H1 (cell line): ENCODE data around the gene INA. TPM values are rescaled to one million over a fixed set of nuclear protein-coding genes. Genes with fewer than 3 reads are reported as not detected.

Source experiments
- CTCF ChIA-PET: fragments of 300-600 bp; sonication (Branson Sonifier 250); formaldehyde crosslinking; loops from one replicate; lab custom pipeline; 2021; ENCODE audit not compliant: partially characterized antibody; lab: Charles Lee
- POLR2A ChIA-PET: fragments of 300-600 bp; sonication (Branson Sonifier 250); formaldehyde crosslinking; loops from one replicate; lab custom pipeline; 2021; ENCODE audit warnings: inconsistent platforms; ENCODE audit not compliant: partially characterized antibody; lab: Charles Lee
- DNase-seq, 2 experiments: peaks; one replicate each; pipeline versions ENCODE4 v3.0.0 to v3.0.0-alpha.2; 2010 to 2022; ENCODE audit warnings: low spot score in 2 of 2, low read depth in 1 of 2, mixed read lengths in 1 of 2
- FAIRE-seq: peaks from 2 replicates; lab custom pipeline; 2011; peaks lifted over from hg19 to GRCh38; lab: Jason Lieb, UNC
- H2AFZ ChIP-seq: 2 replicates; pipeline ENCODE4 v1.8.1; 2012; ENCODE audit warnings: low read length, inconsistent platforms
- H2AK5ac ChIP-seq: 2 replicates; pipeline ENCODE4 v1.6.1; 2013; ENCODE audit warnings: low read depth, low read length
- H2BK120ac ChIP-seq: replicated peaks from 2 replicates; pipeline ENCODE3; 2013; ENCODE audit warnings: low read depth, low read length, inconsistent platforms
- H2BK12ac ChIP-seq: 2 replicates; pipeline ENCODE4 v1.6.1; 2013; ENCODE audit warnings: low read depth, low read length
- H2BK15ac ChIP-seq: 2 replicates; pipeline ENCODE4 v1.6.1; 2013; ENCODE audit warnings: low read length
- H2BK20ac ChIP-seq: 2 replicates; pipeline ENCODE4 v1.6.1; 2013; ENCODE audit warnings: low read length
- H2BK5ac ChIP-seq: 2 replicates; pipeline ENCODE4 v1.6.1; 2013; ENCODE audit warnings: low read depth, low read length
- H3K14ac ChIP-seq: 2 replicates; pipeline ENCODE4 v1.6.1; 2013; ENCODE audit warnings: inconsistent platforms; ENCODE audit not compliant: insufficient read length
- H3K18ac ChIP-seq: 2 replicates; pipeline ENCODE4 v1.6.1; 2013; ENCODE audit warnings: low read length; ENCODE audit errors: extremely low read depth
- H3K23ac ChIP-seq: 2 replicates; pipeline ENCODE4 v1.6.1; 2013; ENCODE audit warnings: inconsistent platforms; ENCODE audit not compliant: insufficient read length
- H3K23me2 ChIP-seq: 2 replicates; pipeline ENCODE4 v1.6.1; 2013; ENCODE audit warnings: low read depth, low read length
- H3K27ac ChIP-seq: 2 replicates; pipeline ENCODE4 v1.6.1; 2011; ENCODE audit warnings: low read depth, low read length, inconsistent platforms
- H3K27me3 ChIP-seq, 4 experiments: replicated peaks in 1 of 4; 1 replicate in 1 of 4; 2 replicates in 3 of 4; pipeline versions ENCODE4 v1.6.1 to v1.8.1; 2011 to 2013; ENCODE audit warnings: low read length in 3 of 4, mild to moderate bottlenecking in 3 of 4, inconsistent platforms in 2 of 4, mixed read lengths in 2 of 4, moderate library complexity in 1 of 4; ENCODE audit not compliant: control insufficient read depth in 3 of 4, insufficient read depth in 3 of 4; ENCODE audit errors: extremely low read depth in 1 of 4
- H3K36me3 ChIP-seq, 4 experiments: 2 replicates each; pipeline versions ENCODE4 v1.6.1 to v1.8.1; 2011 to 2013; ENCODE audit warnings: mild to moderate bottlenecking in 4 of 4, low read length in 3 of 4, moderate library complexity in 2 of 4, control low read depth in 1 of 4, inconsistent platforms in 1 of 4; ENCODE audit not compliant: insufficient read depth in 4 of 4, control insufficient read depth in 2 of 4
- H3K4ac ChIP-seq: replicated peaks from 2 replicates; pipeline ENCODE3; 2013; ENCODE audit warnings: low read length, low read depth, mixed read lengths, inconsistent platforms; ENCODE audit not compliant: insufficient read length
- H3K4me1 ChIP-seq, 4 experiments: replicated peaks in 1 of 4; 1 replicate in 1 of 4; 2 replicates in 3 of 4; pipeline versions ENCODE4 v1.6.1 to v1.8.1; 2011 to 2013; ENCODE audit warnings: low read length in 3 of 4, inconsistent platforms in 2 of 4, mixed read lengths in 1 of 4; ENCODE audit not compliant: insufficient read depth in 4 of 4, control insufficient read depth in 3 of 4
- H3K4me2 ChIP-seq, 2 experiments: 2 replicates each; pipeline versions ENCODE4 v1.6.1 to v1.8.1; 2011 to 2013; ENCODE audit warnings: low read depth in 2 of 2, low read length in 2 of 2, control low read depth in 1 of 2, inconsistent platforms in 1 of 2, mild to moderate bottlenecking in 1 of 2; ENCODE audit not compliant: insufficient read depth in 1 of 2
- H3K4me3 ChIP-seq, 4 experiments: fragments of 200-600, 300-600 bp in 1 of 4; sonication (generic), shearing (Covaris generic), sonication (Bioruptor Twin) in 1 of 4; 2 replicates each; pipeline versions ENCODE4 v1.5.1 to v1.8.1; 2011 to 2016; ENCODE audit warnings: low read length in 4 of 4, low read depth in 3 of 4, control low read depth in 2 of 4, inconsistent platforms in 2 of 4, mild to moderate bottlenecking in 2 of 4, mixed read lengths in 1 of 4, moderate library complexity in 1 of 4; ENCODE audit not compliant: insufficient read depth in 2 of 4; ENCODE audit errors: extremely low read depth in 1 of 4
- H3K56ac ChIP-seq: replicated peaks from 2 replicates; pipeline ENCODE3; 2013; ENCODE audit warnings: low read depth, mild to moderate bottlenecking, mixed read lengths, low read length, inconsistent platforms; ENCODE audit not compliant: insufficient read length
- H3K79me1 ChIP-seq: 2 replicates; pipeline ENCODE4 v1.6.1; 2013; ENCODE audit warnings: low read depth, low read length, control low read depth
- H3K79me2 ChIP-seq, 2 experiments: 2 replicates each; pipeline versions ENCODE4 v1.6.1 to v1.8.1; 2012 to 2013; ENCODE audit warnings: low read length in 2 of 2, mild to moderate bottlenecking in 2 of 2, inconsistent platforms in 1 of 2; ENCODE audit not compliant: insufficient read depth in 2 of 2, control insufficient read depth in 1 of 2
- H3K9ac ChIP-seq, 4 experiments: replicated peaks in 1 of 4; 1 replicate in 1 of 4; 2 replicates in 3 of 4; pipeline versions ENCODE4 v1.6.1 to v1.8.1; 2011 to 2013; ENCODE audit warnings: low read depth in 3 of 4, low read length in 3 of 4, control low read depth in 2 of 4, mild to moderate bottlenecking in 2 of 4, moderate library complexity in 2 of 4, inconsistent platforms in 1 of 4; ENCODE audit errors: extremely low read depth in 1 of 4
- H3K9me3 ChIP-seq, 2 experiments: 2 replicates each; pipeline versions ENCODE4 v1.6.1 to v1.8.1; 2012 to 2013; ENCODE audit warnings: mild to moderate bottlenecking in 2 of 2, moderate library complexity in 2 of 2, control low read depth in 1 of 2, inconsistent platforms in 1 of 2, low read depth in 1 of 2, low read length in 1 of 2, mixed read lengths in 1 of 2; ENCODE audit not compliant: insufficient read depth in 2 of 2
- H4K20me1 ChIP-seq, 2 experiments: replicated peaks in 1 of 2; 2 replicates each; pipeline versions ENCODE3 to v1.8.1; 2011 to 2013; ENCODE audit warnings: inconsistent platforms in 2 of 2, low read length in 2 of 2, mild to moderate bottlenecking in 1 of 2; ENCODE audit not compliant: insufficient read depth in 2 of 2, control insufficient read depth in 1 of 2
- H4K5ac ChIP-seq: 2 replicates; pipeline ENCODE4 v1.6.1; 2013; ENCODE audit warnings: low read length, low read depth, mixed read lengths, inconsistent platforms; ENCODE audit not compliant: insufficient read length
- H4K8ac ChIP-seq: 2 replicates; pipeline ENCODE4 v1.8.0; 2013; ENCODE audit warnings: mild to moderate bottlenecking, moderate library complexity, low read length, inconsistent platforms; ENCODE audit not compliant: insufficient read depth; ENCODE audit errors: extremely low read depth
- H4K91ac ChIP-seq: replicated peaks from 2 replicates; pipeline ENCODE3; 2013; ENCODE audit warnings: low read length, mixed read lengths, inconsistent platforms; ENCODE audit not compliant: insufficient read length
- ATF3 ChIP-seq: IDR thresholded peaks from 2 replicates; pipeline ENCODE4 v1.6.1; 2011; ENCODE audit warnings: low read depth, mild to moderate bottlenecking, low read length; ENCODE audit not compliant: insufficient read depth
- BCL11A ChIP-seq, 2 experiments: IDR thresholded peaks; one replicate each; pipeline ENCODE4 v1.6.1; 2011; ENCODE audit warnings: low read depth in 2 of 2, low read length in 2 of 2, mild to moderate bottlenecking in 2 of 2
- CBX5 ChIP-seq: fragments of 300-800, 300-1000 bp; sonication (generic); IDR thresholded peaks from 2 replicates; pipeline ENCODE4 v1.7.1; 2016; ENCODE audit warnings: antibody characterized with exemption, low read length, low read depth
- CREB1 ChIP-seq: IDR thresholded peaks from 2 replicates; pipeline ENCODE4 v1.6.1; 2012; ENCODE audit warnings: inconsistent platforms
- CTBP2 ChIP-seq: IDR thresholded peaks from 2 replicates; pipeline ENCODE4 v1.7.0; 2011; ENCODE audit warnings: borderline replicate concordance, mild to moderate bottlenecking, moderate library complexity, mixed read lengths, low read length; ENCODE audit not compliant: insufficient read depth, insufficient read length
- E2F6 ChIP-seq: IDR thresholded peaks from 2 replicates; pipeline ENCODE4 v1.6.1; 2012; ENCODE audit warnings: inconsistent platforms
- EGR1 ChIP-seq: IDR thresholded peaks from 2 replicates; pipeline ENCODE4 v1.6.1; 2011; ENCODE audit warnings: low read depth, low read length, borderline replicate concordance
- JUN ChIP-seq: IDR thresholded peaks from 2 replicates; pipeline ENCODE4 v1.6.1; 2011; ENCODE audit warnings: low read depth, mild to moderate bottlenecking, improper control_type of control experiment, low read length
- POLR2A ChIP-seq, 2 experiments: IDR thresholded peaks; 1 replicate in 1 of 2; 2 replicates in 1 of 2; pipeline ENCODE4 v1.6.1; 2011; ENCODE audit warnings: low read depth in 2 of 2, low read length in 2 of 2, mild to moderate bottlenecking in 2 of 2; ENCODE audit errors: control extremely low read depth in 1 of 2
- SIX5 ChIP-seq: IDR thresholded peaks from 2 replicates; pipeline ENCODE4 v1.6.1; 2011; ENCODE audit warnings: mild to moderate bottlenecking, low read depth, low read length
- TEAD4 ChIP-seq: IDR thresholded peaks from 2 replicates; pipeline ENCODE4 v1.6.1; 2012; ENCODE audit warnings: low read depth, low read length, inconsistent platforms, mixed read lengths
- polyA plus RNA-seq, 7 experiments: library from polyadenylated mRNA; depleted of rRNA in 3 of 7; stranded (reverse) in 5 of 7; unstranded in 2 of 7; fragments of >200 nt in 5 of 7; fragments of 200-250 nt in 2 of 7; gene quantifications; 1 replicate in 5 of 7; 2 replicates in 1 of 7; 4 replicates in 1 of 7; pipeline versions ENCODE4 v1.2.1 to v1.2.3, GENCODE V29; 2011 to 2013; ENCODE audit warnings: missing spikeins in 2 of 7, mixed read lengths in 2 of 7
- total RNA-seq: library from RNA; stranded (reverse); fragmentation: NEBNext Ultra II Directional; extraction: Animal tissue kit (Norgen Biotek cat#: 25700); gene quantifications from 2 replicates; pipeline ENCODE4 v1.2.1, GENCODE V29; 2021

The INA gene
- total and polyA plus RNA-seq, 2 of the 8 experiments (the other 6 are each of a cell fraction or from before 2014, with no cell fraction given), result 17.1 to 18.1 TPM

- H3K4me2 ChIP-seq, result no peak overlapping the region
- ChIA-PET POLR2A (no interaction called here), CTCF (interaction anchor here (0.9 to 1.3 kb wide), 2 partner anchors 9 to 13 kb away, joined by 4 read pairs; no protein-coding TSS in a partner anchor)
- no peak overlapping the region for H2BK15ac ChIP-seq
- H4K20me1 ChIP-seq, result no peaks in the 10 kb centered on the region
- H2BK5ac ChIP-seq, result no peak overlapping the region
- peaks cover 7 to 14% of the 10 kb centered on the region in 2 experiments; a peak in 3 of 4 replicates for H3K9me3 ChIP-seq
- H3K23me2 ChIP-seq, result no peaks in the 10 kb centered on the region
- H3K56ac ChIP-seq, result no peak overlapping the region
- no peaks in the 10 kb centered on the region for H3K79me1 ChIP-seq
- no peak overlapping the region for H3K23ac ChIP-seq
- H3K14ac ChIP-seq, result no peak overlapping the region
- H2AFZ ChIP-seq, result no peak overlapping the region
- no peak overlapping the region for H2BK120ac ChIP-seq
- H4K91ac ChIP-seq, result no peak overlapping the region
- no peak for FAIRE-seq
- no peaks in the 10 kb centered on the region for H3K79me2 ChIP-seq
- no peak overlapping the region for H3K9ac ChIP-seq
- no peak overlapping the region for H4K8ac ChIP-seq
- DNase-seq, result no peak
- no peaks in the 10 kb centered on the region for H3K4me1 ChIP-seq
- no peak for TF ChIP-seq CBX5
- no peak for TF ChIP-seq BCL11A (IDR thresholded peaks at IDR 0.05; ENCODE audit: low read depth in 2 of 2, low read length in 2 of 2)
- TF ChIP-seq CTBP2, result no peak
- TF ChIP-seq JUN, result no peak
- TF ChIP-seq E2F6, result no peak
- TF ChIP-seq SIX5, result no peak
- TF ChIP-seq ATF3, result no peak
- TF ChIP-seq CREB1, result no peak
- TF ChIP-seq TEAD4, result no peak
- TF ChIP-seq POLR2A (IDR thresholded peaks at IDR 0.05; ENCODE audit: control extremely low read depth in 1 of 2, low read depth in 2 of 2, low read length in 2 of 2), result no peak
- no peak for TF ChIP-seq EGR1
- no peak overlapping the region for H2BK12ac ChIP-seq
- no peak overlapping the region for H3K27ac ChIP-seq
- H2AK5ac ChIP-seq, result no peak overlapping the region
- H3K4ac ChIP-seq, result no peak overlapping the region
- no peak overlapping the region for H3K4me3 ChIP-seq
- no peaks in the 10 kb centered on the region for H3K36me3 ChIP-seq
- H4K5ac ChIP-seq, result no peak overlapping the region
- no peak overlapping the region for H2BK20ac ChIP-seq
- peaks cover 0 to 1% (median 0%) of the 10 kb centered on the region in 4 experiments; a peak in 2 of 7 replicates for H3K27me3 ChIP-seq
- H3K18ac ChIP-seq, result no peak overlapping the region
Observed at GRCh38 chr10:103257812-103258211, 19.1 kb upstream of the INA start.
